Muscle of leg (tissue), 11 donors: ENCODE measurements around the gene PRSS8. TPM values are rescaled to one million over a fixed set of nuclear protein-coding genes. Genes with fewer than 3 reads are reported as not detected.

ENCODE experiments used
- DNase-seq: peaks from one replicate; pipeline ENCODE4 v3.0.0; 2013
- H3K27ac ChIP-seq: one replicate; pipeline ENCODE4 v1.5.1; 2013; ENCODE audit warnings: mild to moderate bottlenecking, low read length, control low read depth
- H3K27me3 ChIP-seq: one replicate; pipeline ENCODE4 v1.6.1; 2013; ENCODE audit warnings: low read length; ENCODE audit not compliant: control insufficient read depth, insufficient read depth
- H3K36me3 ChIP-seq: one replicate; pipeline ENCODE4 v1.6.1; 2013; ENCODE audit warnings: low read length; ENCODE audit not compliant: control insufficient read depth, insufficient read depth
- H3K4me1 ChIP-seq: one replicate; pipeline ENCODE4 v1.6.1; 2013; ENCODE audit warnings: low read length; ENCODE audit not compliant: control insufficient read depth, insufficient read depth
- H3K4me3 ChIP-seq: one replicate; pipeline ENCODE4 v1.5.1; 2013; ENCODE audit warnings: low read length, control low read depth
- H3K9me3 ChIP-seq: replicated peaks from 2 replicates; pipeline ENCODE4 v1.6.1; 2013; ENCODE audit warnings: low read depth, low read length; ENCODE audit not compliant: control insufficient read depth
- WGBS: methylation state at CpG from one replicate; pipeline ENCODE4 v1.1.5; 2013; ENCODE audit warnings: missing lambda C conversion rate; ENCODE audit not compliant: insufficient coverage; 5-methylcytosine and 5-hydroxymethylcytosine counted together
- polyA plus RNA-seq, 8 donors: library from polyadenylated mRNA; unstranded; fragments of 120-200 nt; gene quantifications; one replicate each; pipeline versions ENCODE4 v1.2.1 to v1.2.3, GENCODE V29; 2013; ENCODE audit warnings: inconsistent platforms in 1 of 8, low replicate concordance in 1 of 8; ENCODE audit not compliant: insufficient read length in 8 of 8, insufficient read depth in 1 of 8
- total RNA-seq: library from RNA; stranded (reverse); fragments of 120-200 nt; gene quantifications from one replicate; pipeline ENCODE4 v1.2.4, GENCODE V29; 2013

Gene PRSS8
- total and polyA plus RNA-seq, 9 donors: 0.14 to 13.1 (median 0.47) TPM; not detected in 2

DNA sequence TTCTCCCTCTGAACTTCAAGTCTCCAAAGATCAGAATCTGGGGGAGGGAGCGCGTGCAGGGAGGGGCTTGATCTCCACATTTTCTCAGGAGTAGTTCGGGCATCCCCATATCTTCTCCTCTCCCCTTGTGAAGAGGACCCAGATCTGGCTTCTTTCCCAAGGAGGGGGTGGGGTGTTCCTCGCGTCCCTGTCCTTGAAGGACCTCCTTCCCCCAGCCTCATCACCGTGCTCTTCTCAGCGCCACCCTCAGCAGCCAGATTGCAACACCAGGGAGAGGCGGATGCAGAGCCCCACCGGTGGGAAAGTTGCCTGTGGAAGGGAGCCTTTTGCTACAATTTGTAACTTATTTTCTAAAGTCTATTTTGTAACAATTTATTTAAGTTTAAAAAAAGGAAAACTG, 52.4 kb downstream of the PRSS8 start:
- Histone ChIP-seq H3K4me3 (no peak overlapping the region), H3K4me1 (peaks cover 64% of the 10 kb centered on the region), H3K9me3 (no peaks in the 10 kb centered on the region), H3K27ac (peak overlapping the region; percentile 6), H3K27me3 (no peaks in the 10 kb centered on the region), H3K36me3 (peaks cover 76% of the 10 kb centered on the region)
- WGBS: no CpG with 5 or more reads among the region's 9 CpGs
- peak; percentile 17 for DNase-seq

DNA sequence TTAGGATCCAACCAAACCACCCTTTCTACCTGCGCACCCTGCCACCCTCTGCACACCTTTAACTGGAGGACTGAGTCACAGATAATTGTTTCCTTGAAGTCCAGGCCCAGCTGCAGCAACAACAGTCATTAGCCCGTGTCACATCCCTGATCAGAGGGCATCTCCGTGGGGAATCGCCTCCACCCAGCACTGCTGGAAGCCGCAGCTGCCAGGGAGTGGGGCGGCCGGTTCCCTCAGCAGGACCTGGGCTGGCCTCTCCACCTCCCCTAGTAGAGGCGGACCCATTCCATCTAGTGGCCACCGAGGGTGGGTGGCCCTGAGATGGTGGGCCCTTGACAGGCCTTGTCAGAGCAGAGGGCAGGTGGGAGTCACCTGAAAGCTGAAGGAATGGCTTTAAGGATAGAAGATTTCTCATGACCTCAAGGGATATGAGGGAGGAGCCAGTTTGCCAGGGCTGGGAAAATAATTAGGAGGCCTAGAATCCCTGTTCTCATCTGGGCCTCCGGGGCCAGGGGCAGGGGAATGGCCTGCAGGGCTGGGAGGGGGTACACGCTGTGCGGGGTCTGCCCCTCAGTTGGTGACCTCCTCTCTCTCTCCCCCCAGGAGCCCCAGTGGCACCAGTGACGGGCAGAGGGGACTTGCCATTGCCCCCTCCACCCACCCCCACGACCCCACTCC, 53.0 kb downstream of the PRSS8 start:
- peaks cover 58% of the 10 kb centered on the region for H3K4me1 ChIP-seq
- WGBS: 73% methylated on average over 4 of the region's 14 CpGs
- H3K27me3 ChIP-seq: no peaks in the 10 kb centered on the region
- DNase-seq: peak; percentile 8
- H3K36me3 ChIP-seq: peaks cover 77% of the 10 kb centered on the region
- no peaks in the 10 kb centered on the region for H3K9me3 ChIP-seq
- no peak overlapping the region for H3K27ac ChIP-seq
- H3K4me3 ChIP-seq: no peak overlapping the region

Other genes starting within 250 kb of the PRSS8 start
- gene BCL7C, start 241.7 kb downstream of the PRSS8 start, total RNA-seq: 47.6 TPM
- gene BCL7C, start 241.7 kb downstream of the PRSS8 start, polyA plus RNA-seq: 10 to 100 TPM; 29.2 to 41.8 (median 34.8) TPM
- 1.7 TPM for gene CTF1, start 239.1 kb downstream of the PRSS8 start, total RNA-seq
- 10 to 100 TPM in 3 of 8 donors, 1 to 10 TPM in 5; 8.9 to 11.9 (median 9.8) TPM for gene CTF1, start 239.1 kb downstream of the PRSS8 start, polyA plus RNA-seq
- gene FBXL19, start 212.2 kb downstream of the PRSS8 start, total RNA-seq: 6.3 TPM
- gene FBXL19, start 212.2 kb downstream of the PRSS8 start, polyA plus RNA-seq: 10 to 100 TPM in 7 of 8 donors, 1 to 10 TPM in 1; 8.2 to 17.7 (median 11.8) TPM
- 11.8 TPM for gene ORAI3, start 186.7 kb downstream of the PRSS8 start, total RNA-seq
- gene ORAI3, start 186.7 kb downstream of the PRSS8 start, polyA plus RNA-seq: 10 to 100 TPM in 7 of 8 donors, 1 to 10 TPM in 1; 8.9 to 14.0 (median 11.1) TPM
- 2.7 TPM for gene SETD1A, start 178.0 kb downstream of the PRSS8 start, total RNA-seq
- gene SETD1A, start 178.0 kb downstream of the PRSS8 start, polyA plus RNA-seq: 10 to 100 TPM in 7 of 8 donors, 1 to 10 TPM in 1; 9.8 to 16.5 (median 13.1) TPM
- 13.7 TPM for gene HSD3B7, start 150.5 kb downstream of the PRSS8 start, total RNA-seq
- gene HSD3B7, start 150.5 kb downstream of the PRSS8 start, polyA plus RNA-seq: 1 to 10 TPM; 7.3 to 10.0 (median 8.7) TPM
- 0.66 TPM for gene STX1B, start 125.1 kb downstream of the PRSS8 start, total RNA-seq
- gene STX1B, start 125.1 kb downstream of the PRSS8 start, polyA plus RNA-seq: 1 to 10 TPM in 7 of 8 donors, under 1 TPM in 1; 0.99 to 2.9 (median 1.6) TPM
- 25.7 TPM for gene STX4, start 102.2 kb downstream of the PRSS8 start, total RNA-seq
- gene STX4, start 102.2 kb downstream of the PRSS8 start, polyA plus RNA-seq: 10 to 100 TPM; 38.0 to 49.8 (median 43.4) TPM
- 4.3 TPM for gene ZNF668, start 61.5 kb downstream of the PRSS8 start, total RNA-seq
- gene ZNF668, start 61.5 kb downstream of the PRSS8 start, polyA plus RNA-seq: 10 to 100 TPM in 6 of 8 donors, 1 to 10 TPM in 2; 8.5 to 12.3 (median 10.9) TPM
- 8.0 TPM for gene ZNF646, start 61.3 kb downstream of the PRSS8 start, total RNA-seq
- 10 to 100 TPM in 3 of 8 donors, 1 to 10 TPM in 5; 7.9 to 11.6 (median 9.8) TPM for gene ZNF646, start 61.3 kb downstream of the PRSS8 start, polyA plus RNA-seq
- gene PRSS53, start 46.8 kb downstream of the PRSS8 start, total RNA-seq: 11.5 TPM
- 1 to 10 TPM; 1.8 to 6.3 (median 4.4) TPM for gene PRSS53, start 46.8 kb downstream of the PRSS8 start, polyA plus RNA-seq
- gene VKORC1, start 40.9 kb downstream of the PRSS8 start, total RNA-seq: 39.6 TPM
- 10 to 100 TPM; 55.0 to 75.2 (median 63.4) TPM for gene VKORC1, start 40.9 kb downstream of the PRSS8 start, polyA plus RNA-seq
- gene BCKDK, start 27.3 kb downstream of the PRSS8 start, total RNA-seq: 12.7 TPM
- 10 to 100 TPM; 24.8 to 33.3 (median 30.0) TPM for gene BCKDK, start 27.3 kb downstream of the PRSS8 start, polyA plus RNA-seq
- 65.2 TPM for gene KAT8, start 18.1 kb downstream of the PRSS8 start, total RNA-seq
- 10 to 100 TPM; 45.9 to 55.1 (median 52.7) TPM for gene KAT8, start 18.1 kb downstream of the PRSS8 start, polyA plus RNA-seq
- 2.3 TPM for gene PRSS36, start 14.3 kb upstream of the PRSS8 start, total RNA-seq
- 1 to 10 TPM in 6 of 8 donors, under 1 TPM in 2; 0.55 to 2.6 (median 1.6) TPM for gene PRSS36, start 14.3 kb upstream of the PRSS8 start, polyA plus RNA-seq
- gene FUS, start 44.4 kb upstream of the PRSS8 start, total RNA-seq: 35.6 TPM
- gene FUS, start 44.4 kb upstream of the PRSS8 start, polyA plus RNA-seq: 100 to 1,000 TPM; 413 to 585 (median 491) TPM
- gene PYCARD, start 67.0 kb upstream of the PRSS8 start, total RNA-seq: 9.4 TPM
- 10 to 100 TPM in 2 of 8 donors, 1 to 10 TPM in 6; 5.9 to 10.9 (median 8.3) TPM for gene PYCARD, start 67.0 kb upstream of the PRSS8 start, polyA plus RNA-seq
- 55.5 TPM for gene TRIM72, start 78.4 kb upstream of the PRSS8 start, total RNA-seq
- gene TRIM72, start 78.4 kb upstream of the PRSS8 start, polyA plus RNA-seq: 10 to 100 TPM; 47.7 to 83.0 (median 59.7) TPM
- not detected for gene PYDC1, start 81.4 kb upstream of the PRSS8 start, total RNA-seq
- gene PYDC1, start 81.4 kb upstream of the PRSS8 start, polyA plus RNA-seq: 1 to 10 TPM in 2 of 8 donors, under 1 TPM in 5, not detected in 1; 0.37 to 2.0 (median 0.84) TPM
- 3.4 TPM for gene ITGAM, start 124.2 kb upstream of the PRSS8 start, total RNA-seq
- 1 to 10 TPM; 3.0 to 4.5 (median 4.0) TPM for gene ITGAM, start 124.2 kb upstream of the PRSS8 start, polyA plus RNA-seq
- 0.35 TPM for gene ITGAX, start 219.4 kb upstream of the PRSS8 start, total RNA-seq
- 1 to 10 TPM in 3 of 8 donors, under 1 TPM in 5; 0.43 to 1.7 (median 0.77) TPM for gene ITGAX, start 219.4 kb upstream of the PRSS8 start, polyA plus RNA-seq